DMS114 treated with DMSO at 0.1 percent for 48 hours (cell line): ENCODE data around the gene IRF5.
"Not testable (repeated sequence)": the region's sequence is repeated elsewhere in the genome, so short reads cannot be mapped to it uniquely, and the experiment has no call there.

Experiments used
- DNase-seq: peaks from one replicate; lab custom pipeline; 2025; ENCODE audit not compliant: unreplicated experiment; lab: John Stamatoyannopoulos, UW

IRF5 gene

GRCh38 chr7:128955981-128956380 lies 18.3 kb downstream of the IRF5 start:
- no peak for DNase-seq

- DNase-seq = no peak
These were observed 21.6 kb downstream of the IRF5 start for GRCh38 chr7:128959296-128959695.

GRCh38 chr7:128961030-128961659 lies 23.4 kb downstream of the IRF5 start:
- DNase-seq = no peak

- DNase-seq = no peak
These were observed 25.2 kb downstream of the IRF5 start for GRCh38 chr7:128962899-128963298.

- DNase-seq = no peak
These were observed 25.6 kb downstream of the IRF5 start for GRCh38 chr7:128963327-128963757.

- DNase-seq = no peak
These were observed 30.9 kb downstream of the IRF5 start for GRCh38 chr7:128968624-128969023.

GRCh38 chr7:128974241-128974934 lies 36.7 kb downstream of the IRF5 start:
- DNase-seq = no peak

GRCh38 chr7:128982105-128982504 lies 44.4 kb downstream of the IRF5 start:
- DNase-seq = no peak

GRCh38 chr7:128985660-128986059 lies 47.9 kb downstream of the IRF5 start:
- no peak for DNase-seq

- no peak for DNase-seq
These were observed 48.9 kb downstream of the IRF5 start for GRCh38 chr7:128986609-128987008.

- DNase-seq = no peak
These were observed 50.6 kb downstream of the IRF5 start for GRCh38 chr7:128988372-128988771.

- DNase-seq = no peak
These were observed 52.2 kb downstream of the IRF5 start for GRCh38 chr7:128989961-128990360.

GRCh38 chr7:128993419-128993818 lies 55.7 kb downstream of the IRF5 start:
- DNase-seq = no peak

- DNase-seq = not testable (repeated sequence)
These were observed 56.8 kb downstream of the IRF5 start for GRCh38 chr7:128994560-128994959.

GRCh38 chr7:128997181-128997580 lies 59.5 kb downstream of the IRF5 start:
- DNase-seq = no peak
